H9 (cell line): Measurements from ENCODE around the gene NACC1. TPM values are rescaled to one million over a fixed set of nuclear protein-coding genes. Genes with fewer than 3 reads are reported as not detected.

Experiments used
- DNase-seq: peaks from one replicate; pipeline ENCODE4 v3.0.0-alpha.2; 2017
- H2AFZ ChIP-seq: one replicate; pipeline ENCODE4 v1.6.1; 2013; ENCODE audit warnings: mild to moderate bottlenecking, low read length, control low read depth, moderate library complexity
- H2AK5ac ChIP-seq: 2 replicates; pipeline ENCODE4 v1.6.1; 2013; ENCODE audit warnings: low read length, control low read depth, mixed read lengths; ENCODE audit not compliant: insufficient read length
- H2BK120ac ChIP-seq: one replicate; pipeline ENCODE4 v1.6.1; 2013; ENCODE audit warnings: low read depth, mild to moderate bottlenecking, low read length, control low read depth, inconsistent platforms; ENCODE audit not compliant: poor library complexity, severe bottlenecking
- H2BK12ac ChIP-seq: 2 replicates; pipeline ENCODE4 v1.6.1; 2013; ENCODE audit warnings: low read length, control low read depth, mixed read lengths, low read depth; ENCODE audit not compliant: insufficient read length
- H2BK15ac ChIP-seq: 2 replicates; pipeline ENCODE4 v1.6.1; 2013; ENCODE audit warnings: low read depth, low read length, control low read depth
- H2BK20ac ChIP-seq: one replicate; pipeline ENCODE4 v1.6.1; 2013; ENCODE audit warnings: low read depth, mild to moderate bottlenecking, low read length, control low read depth, inconsistent platforms; ENCODE audit not compliant: poor library complexity, severe bottlenecking
- H2BK5ac ChIP-seq: 2 replicates; pipeline ENCODE4 v1.6.1; 2013; ENCODE audit warnings: low read length, control low read depth, mixed read lengths; ENCODE audit not compliant: insufficient read length
- H3K14ac ChIP-seq: 2 replicates; pipeline ENCODE4 v1.6.1; 2013; ENCODE audit warnings: low read length, control low read depth; ENCODE audit not compliant: insufficient read depth
- H3K18ac ChIP-seq: 2 replicates; pipeline ENCODE4 v1.6.1; 2013; ENCODE audit warnings: low read depth, mild to moderate bottlenecking, mixed read lengths, low read length, control low read depth; ENCODE audit not compliant: insufficient read length
- H3K23ac ChIP-seq: 2 replicates; pipeline ENCODE4 v1.6.1; 2013; ENCODE audit warnings: low read length, control low read depth, mixed read lengths, low read depth; ENCODE audit not compliant: insufficient read length
- H3K23me2 ChIP-seq: 2 replicates; pipeline ENCODE4 v1.6.1; 2013; ENCODE audit warnings: low read depth, mild to moderate bottlenecking, mixed read lengths, low read length, control low read depth; ENCODE audit not compliant: insufficient read length, poor library complexity, severe bottlenecking
- H3K27ac ChIP-seq: 2 replicates; pipeline ENCODE4 v1.5.1; 2013; ENCODE audit warnings: low read length, control low read depth, mixed read lengths, low read depth; ENCODE audit not compliant: insufficient read length
- H3K27me3 ChIP-seq: 2 replicates; pipeline ENCODE4 v1.6.1; 2013; ENCODE audit warnings: low read length, control low read depth, inconsistent platforms; ENCODE audit not compliant: insufficient read depth
- H3K4ac ChIP-seq: 2 replicates; pipeline ENCODE4 v1.6.1; 2013; ENCODE audit warnings: low read depth, mild to moderate bottlenecking, control low read depth, inconsistent platforms, low read length, moderate library complexity
- H3K4me1 ChIP-seq: 2 replicates; pipeline ENCODE4 v1.6.1; 2013; ENCODE audit warnings: low read length, control low read depth, inconsistent platforms; ENCODE audit not compliant: insufficient read depth
- H3K4me2 ChIP-seq: 2 replicates; pipeline ENCODE4 v1.6.1; 2013; ENCODE audit warnings: low read length, control low read depth, mixed read lengths; ENCODE audit not compliant: insufficient read length, insufficient read depth
- H3K56ac ChIP-seq: 2 replicates; pipeline ENCODE4 v1.6.1; 2013; ENCODE audit warnings: low read depth, mild to moderate bottlenecking, mixed read lengths, low read length, control low read depth; ENCODE audit not compliant: insufficient read length
- H3K79me1 ChIP-seq: 2 replicates; pipeline ENCODE4 v1.6.1; 2013; ENCODE audit warnings: low read depth, mild to moderate bottlenecking, moderate library complexity, low read length, control low read depth, inconsistent platforms; ENCODE audit not compliant: insufficient read depth, poor library complexity, severe bottlenecking
- H3K79me2 ChIP-seq: 2 replicates; pipeline ENCODE4 v1.6.1; 2013; ENCODE audit warnings: low read length, control low read depth, inconsistent platforms; ENCODE audit not compliant: insufficient read depth
- H3K9ac ChIP-seq: 2 replicates; pipeline ENCODE4 v1.6.1; 2013; ENCODE audit warnings: low read length, control low read depth, mixed read lengths; ENCODE audit not compliant: insufficient read length; ENCODE audit errors: extremely low read depth
- H3K9me3 ChIP-seq: one replicate; pipeline ENCODE4 v1.6.1; 2013; ENCODE audit warnings: low read depth, low read length, inconsistent platforms; ENCODE audit not compliant: control insufficient read depth
- H3T11ph ChIP-seq: one replicate; pipeline ENCODE4 v1.6.1; 2013; ENCODE audit warnings: mild to moderate bottlenecking, low read length, control low read depth, inconsistent platforms
- H4K20me1 ChIP-seq: one replicate; pipeline ENCODE4 v1.6.1; 2013; ENCODE audit not compliant: control insufficient read depth, insufficient read length, insufficient read depth
- H4K5ac ChIP-seq: 2 replicates; pipeline ENCODE4 v1.6.1; 2013; ENCODE audit warnings: low read depth, mild to moderate bottlenecking, mixed read lengths, low read length, control low read depth; ENCODE audit not compliant: insufficient read length
- H4K8ac ChIP-seq: replicated peaks from 2 replicates; pipeline ENCODE4 v1.6.1; 2013; ENCODE audit warnings: low read length, control low read depth, mixed read lengths, low read depth; ENCODE audit not compliant: insufficient read length
- H4K91ac ChIP-seq: 2 replicates; pipeline ENCODE4 v1.6.1; 2013; ENCODE audit warnings: low read depth, mild to moderate bottlenecking, moderate library complexity, mixed read lengths, low read length, control low read depth; ENCODE audit not compliant: insufficient read length
- H3K27ac Mint-ChIP-seq, 3 experiments: 2 replicates in 2 of 3; 3 replicates in 1 of 3; pipeline ENCODE4 v1.8.0; 2020 to 2021; ENCODE audit warnings: mixed read lengths in 3 of 3, mild to moderate bottlenecking in 1 of 3, moderate library complexity in 1 of 3
- H3K27me3 Mint-ChIP-seq: 2 replicates; pipeline ENCODE4 v1.8.0; 2021; ENCODE audit warnings: low read depth, mild to moderate bottlenecking, moderate library complexity, mixed read lengths
- H3K36me3 Mint-ChIP-seq, 3 experiments: 2 replicates in 2 of 3; 3 replicates in 1 of 3; pipeline ENCODE4 v1.8.0; 2020 to 2021; ENCODE audit warnings: low read depth in 3 of 3, mixed read lengths in 3 of 3; ENCODE audit not compliant: insufficient read depth in 1 of 3
- H3K4me1 Mint-ChIP-seq, 2 experiments: 2 replicates each; pipeline ENCODE4 v1.8.0; 2020; ENCODE audit warnings: mixed read lengths in 2 of 2
- H3K4me3 Mint-ChIP-seq, 2 experiments: 2 replicates in 1 of 2; 3 replicates in 1 of 2; pipeline ENCODE4 v1.8.0; 2020 to 2021; ENCODE audit warnings: mild to moderate bottlenecking in 2 of 2, mixed read lengths in 2 of 2, moderate library complexity in 1 of 2
- H3K9me3 Mint-ChIP-seq, 2 experiments: 2 replicates in 1 of 2; 3 replicates in 1 of 2; pipeline ENCODE4 v1.8.0; 2020; ENCODE audit warnings: mild to moderate bottlenecking in 2 of 2, mixed read lengths in 2 of 2, moderate library complexity in 1 of 2
- whole genome bisulfite sequencing: extraction: QIAGEN DNeasy Blood & Tissue Kit; methylation state at CpG from one replicate; pipeline ENCODE4 v1.1.7; 2013; ENCODE audit warnings: missing lambda C conversion rate, low lambda C conversion rate, mixed read lengths; ENCODE audit not compliant: insufficient read length; ENCODE audit errors: extremely low coverage; 5-methylcytosine and 5-hydroxymethylcytosine counted together
- total RNA-seq: library from RNA; stranded (reverse); gene quantifications from 2 replicates; pipeline ENCODE4 v1.2.1, GENCODE V29; 2021
- TF ChIP-seq, protein P1 (sequence below): fragments of 200-600 bp; sonication (generic); conservative IDR thresholded peaks from 3 replicates; pipeline ENCODE4 v1.8.0; 2021; ENCODE audit warnings: antibody characterized with exemption, mild to moderate bottlenecking

Gene NACC1
- total RNA-seq, 1 experiment from 2014 or later: 198 TPM

DNA sequence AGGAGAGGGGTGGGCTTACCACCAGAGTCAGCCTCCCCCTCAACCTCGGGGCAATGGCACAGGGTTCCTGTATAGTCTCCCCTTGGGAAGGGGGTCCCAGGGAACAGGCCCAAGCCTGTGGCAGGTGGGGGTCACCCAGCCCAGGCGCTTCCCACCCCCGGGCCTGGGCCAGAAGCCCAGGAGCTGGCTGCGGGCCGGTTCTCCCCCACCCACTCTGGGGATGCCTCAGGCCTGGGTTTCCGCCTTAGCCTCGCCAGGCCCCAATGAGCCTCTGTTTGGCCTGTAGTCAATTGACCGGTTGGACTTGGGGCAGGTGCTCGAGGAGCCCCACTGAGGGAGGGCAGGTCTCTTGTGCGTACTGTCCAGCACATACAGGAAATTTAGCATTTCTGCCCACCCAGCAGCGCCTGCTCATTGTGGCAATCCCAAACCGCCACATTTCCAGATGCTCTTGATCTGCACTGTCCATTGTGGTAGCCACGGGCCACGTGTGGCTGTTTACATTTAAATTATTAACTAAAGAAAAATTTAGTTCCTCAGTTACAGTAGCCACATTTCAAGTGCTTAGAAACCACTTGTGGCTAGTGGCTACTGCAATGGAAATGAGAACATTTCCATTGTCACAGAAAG lies 25.3 kb upstream of the NACC1 start:
- H2AFZ ChIP-seq: no peak overlapping the region
- no peaks in the 10 kb centered on the region for H4K20me1 ChIP-seq
- 0 out of 2 replicates have a peak, but pooled peaks cover 2% of the 10 kb centered on the region for H3K4me1 ChIP-seq
- Mint-ChIP-seq H3K4me1 (peaks cover 29 to 46% of the 10 kb centered on the region in 2 experiments), H3K27me3 (peaks cover 70% of the 10 kb centered on the region), H3K36me3 (no peaks in the 10 kb centered on the region), H3K27ac (no peak overlapping the region), H3K4me3 (no peak overlapping the region), H3K9me3 (peaks cover 0 to 3% of the 10 kb centered on the region in 2 experiments; a peak in 1 of 5 replicates)
- no peak overlapping the region for H3K56ac ChIP-seq
- H3K4ac ChIP-seq: no peak overlapping the region
- H3T11ph ChIP-seq: no peak overlapping the region
- no peaks in the 10 kb centered on the region for H3K9me3 ChIP-seq
- H3K79me2 ChIP-seq: no peaks in the 10 kb centered on the region
- H3K23me2 ChIP-seq: peaks cover 9% of the 10 kb centered on the region
- peaks cover 14% of the 10 kb centered on the region; the same call in 1 of the 2 replicates for H3K27me3 ChIP-seq
- no peak overlapping the region for H4K5ac ChIP-seq
- WGBS: no CpG with 5 or more reads among the region's 14 CpGs
- TF ChIP-seq, protein P1, sequence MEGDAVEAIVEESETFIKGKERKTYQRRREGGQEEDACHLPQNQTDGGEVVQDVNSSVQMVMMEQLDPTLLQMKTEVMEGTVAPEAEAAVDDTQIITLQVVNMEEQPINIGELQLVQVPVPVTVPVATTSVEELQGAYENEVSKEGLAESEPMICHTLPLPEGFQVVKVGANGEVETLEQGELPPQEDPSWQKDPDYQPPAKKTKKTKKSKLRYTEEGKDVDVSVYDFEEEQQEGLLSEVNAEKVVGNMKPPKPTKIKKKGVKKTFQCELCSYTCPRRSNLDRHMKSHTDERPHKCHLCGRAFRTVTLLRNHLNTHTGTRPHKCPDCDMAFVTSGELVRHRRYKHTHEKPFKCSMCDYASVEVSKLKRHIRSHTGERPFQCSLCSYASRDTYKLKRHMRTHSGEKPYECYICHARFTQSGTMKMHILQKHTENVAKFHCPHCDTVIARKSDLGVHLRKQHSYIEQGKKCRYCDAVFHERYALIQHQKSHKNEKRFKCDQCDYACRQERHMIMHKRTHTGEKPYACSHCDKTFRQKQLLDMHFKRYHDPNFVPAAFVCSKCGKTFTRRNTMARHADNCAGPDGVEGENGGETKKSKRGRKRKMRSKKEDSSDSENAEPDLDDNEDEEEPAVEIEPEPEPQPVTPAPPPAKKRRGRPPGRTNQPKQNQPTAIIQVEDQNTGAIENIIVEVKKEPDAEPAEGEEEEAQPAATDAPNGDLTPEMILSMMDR: no peak
- no peak overlapping the region for H2AK5ac ChIP-seq
- no peak overlapping the region for H3K14ac ChIP-seq
- no peak overlapping the region for H4K91ac ChIP-seq
- H2BK20ac ChIP-seq: no peak overlapping the region
- H2BK12ac ChIP-seq: no peak overlapping the region
- no peak for DNase-seq
- no peak overlapping the region for H3K27ac ChIP-seq
- no peak overlapping the region for H4K8ac ChIP-seq
- no peak overlapping the region for H3K4me2 ChIP-seq
- no peak overlapping the region for H3K18ac ChIP-seq
- H2BK120ac ChIP-seq: no peak overlapping the region
- H2BK15ac ChIP-seq: no peak overlapping the region
- no peak overlapping the region for H2BK5ac ChIP-seq
- no peak overlapping the region for H3K23ac ChIP-seq
- H3K79me1 ChIP-seq: no peaks in the 10 kb centered on the region
- H3K9ac ChIP-seq: no peak overlapping the region
